K562 (cell line): ENCODE measurements around the gene GLCCI1. TPM values are rescaled to one million over a fixed set of nuclear protein-coding genes. Genes with fewer than 3 reads are reported as not detected.

Experiments
- ATAC-seq: fragments of 200-7000 bp; cut with Tn5 transposase; 3 replicates; pipeline ENCODE4 v1.9.1; 2020; ENCODE audit warnings: moderate library complexity
- BruUV-seq: library from RNA; stranded (reverse); fragments of 400-500 nt; replicated peaks from 2 replicates; lab custom pipeline; 2021; lab: Mats Ljungman, UMichigan
- CTCF ChIA-PET: fragments of 300-600 bp; formaldehyde crosslinking; extraction: SDS; loops from one replicate; lab custom pipeline; 2021; ENCODE audit warnings: low intra/inter-chr PET ratio; lab: Yijun Ruan, JAX
- POLR2A ChIA-PET: fragments of 300-600, 350-650 bp; sonication (Branson Sonifier 250); formaldehyde crosslinking; extraction: SDS; loops from one replicate; lab custom pipeline; 2021; ENCODE audit warnings: antibody characterized with exemption, inconsistent platforms; lab: Yijun Ruan, JAX
- DNase-seq, 4 experiments: peaks; one replicate each; pipeline versions ENCODE4 v3.0.0 to v3.0.0-alpha.2; 2011 to 2018; ENCODE audit warnings: low spot score in 3 of 4, mixed read lengths in 3 of 4; ENCODE audit errors: extremely low read depth in 1 of 4
- FAIRE-seq: peaks from 2 replicates; lab custom pipeline; 2011; peaks lifted over from hg19 to GRCh38; lab: Jason Lieb, UNC
- H2AFZ ChIP-seq: 2 replicates; pipeline ENCODE4 v1.6.0; 2011; ENCODE audit warnings: low read depth, low read length, control low read depth, inconsistent platforms
- H3K27ac ChIP-seq: fragments of 200-600 bp; 3 replicates; pipeline ENCODE4 v1.8.0; 2011; ENCODE audit warnings: low read depth, mild to moderate bottlenecking, control low read depth, inconsistent platforms, low read length, moderate library complexity, mixed read lengths; ENCODE audit errors: extremely low read depth
- H3K27me3 ChIP-seq, 2 experiments: fragments of 300-600 bp in 1 of 2; 2 replicates in 1 of 2; 3 replicates in 1 of 2; pipeline versions ENCODE4 v1.6.0 to v1.8.0; 2011; ENCODE audit warnings: inconsistent platforms in 2 of 2, low read length in 2 of 2, mild to moderate bottlenecking in 1 of 2, mixed read lengths in 1 of 2, moderate library complexity in 1 of 2; ENCODE audit not compliant: control insufficient read depth in 2 of 2, insufficient read depth in 2 of 2
- H3K36me3 ChIP-seq: fragments of 300-600 bp; 3 replicates; pipeline ENCODE4 v1.8.0; 2011; ENCODE audit warnings: mild to moderate bottlenecking, low read length, inconsistent platforms; ENCODE audit not compliant: control insufficient read depth, insufficient read depth
- H3K4me1 ChIP-seq, 2 experiments: fragments of 200-600 bp in 1 of 2; replicated peaks in 1 of 2; 2 replicates in 1 of 2; 3 replicates in 1 of 2; pipeline versions ENCODE4 v1.5.1 to v1.8.0; 2011; ENCODE audit warnings: inconsistent platforms in 2 of 2, low read length in 2 of 2, mild to moderate bottlenecking in 1 of 2, mixed read lengths in 1 of 2, moderate library complexity in 1 of 2; ENCODE audit not compliant: control insufficient read depth in 2 of 2, insufficient read depth in 2 of 2
- H3K4me2 ChIP-seq: 2 replicates; pipeline ENCODE4 v1.6.1; 2011; ENCODE audit warnings: low read length, control low read depth, inconsistent platforms, mixed read lengths; ENCODE audit not compliant: insufficient read depth
- H3K4me3 ChIP-seq: fragments of 200-600 bp; sonication (generic), shearing (Covaris generic); 2 replicates; pipeline ENCODE4 v1.5.1; 2016; ENCODE audit warnings: control low read depth, inconsistent platforms
- H3K79me2 ChIP-seq: fragments of 200-600 bp; 3 replicates; pipeline ENCODE4 v1.8.0; 2011; ENCODE audit warnings: low read length, inconsistent platforms; ENCODE audit not compliant: control insufficient read depth, insufficient read depth
- H3K9ac ChIP-seq, 2 experiments: 2 replicates each; pipeline versions ENCODE4 v1.6.0 to v1.6.1; 2011; ENCODE audit warnings: low read depth in 2 of 2, low read length in 2 of 2, control low read depth in 1 of 2, inconsistent platforms in 1 of 2, mild to moderate bottlenecking in 1 of 2, mixed read lengths in 1 of 2; ENCODE audit not compliant: insufficient read depth in 1 of 2
- H3K9me1 ChIP-seq: one replicate; pipeline ENCODE4 v1.6.0; 2011; ENCODE audit warnings: inconsistent platforms, mild to moderate bottlenecking, low read length, moderate library complexity; ENCODE audit not compliant: control insufficient read depth, insufficient read depth
- H3K9me3 ChIP-seq: replicated peaks from 2 replicates; pipeline ENCODE4 v1.5.1; 2011; ENCODE audit warnings: low read depth, low read length, inconsistent platforms; ENCODE audit not compliant: control insufficient read depth, insufficient read depth
- H4K20me1 ChIP-seq: replicated peaks from 2 replicates; pipeline ENCODE4 v1.6.1; 2011; ENCODE audit warnings: low read length, inconsistent platforms, mixed read lengths; ENCODE audit not compliant: control insufficient read depth, insufficient read depth
- BACH1 ChIP-seq: fragments of 200-800 bp; sonication (Bioruptor generic); IDR thresholded peaks from 2 replicates; pipeline ENCODE4 v1.6.1; 2016; ENCODE audit warnings: missing genetic modification characterization, missing compliant biosample characterization
- CEBPG ChIP-seq, 3 experiments: fragments of 200-800 bp in 1 of 3; sonication (Bioruptor generic) in 1 of 3; sonication (generic) in 1 of 3; formaldehyde crosslinking in 1 of 3; IDR thresholded peaks in 2 of 3; conservative IDR thresholded peaks in 1 of 3; 2 replicates each; pipeline versions ENCODE4 v1.6.1 to v1.8.0; 2016 to 2022; ENCODE audit warnings: missing compliant biosample characterization in 2 of 3, missing genetic modification characterization in 2 of 3, mild to moderate bottlenecking in 1 of 3, missing genetic modification reagents in 1 of 3
- DEAF1 ChIP-seq: fragments of 450-650 bp; formaldehyde crosslinking; IDR thresholded peaks from 2 replicates; pipeline ENCODE4 v1.4.0; 2020; ENCODE audit warnings: mild to moderate bottlenecking, moderate library complexity
- HNRNPLL ChIP-seq: fragments of 200-400 bp; formaldehyde crosslinking; IDR thresholded peaks from 2 replicates; pipeline ENCODE4 v1.6.1; 2017; ENCODE audit warnings: low read length, low read depth, mild to moderate bottlenecking; ENCODE audit not compliant: poor library complexity, severe bottlenecking
- MAFF ChIP-seq: IDR thresholded peaks from 2 replicates; pipeline ENCODE4 v1.6.1; 2012; ENCODE audit warnings: low read length, improper control_type of control experiment
- MXI1 ChIP-seq: IDR thresholded peaks from 2 replicates; pipeline ENCODE4 v1.6.1; 2011; ENCODE audit warnings: low read depth, mild to moderate bottlenecking, improper control_type of control experiment, low read length
- RFX1 ChIP-seq: fragments of 450-650 bp; IDR thresholded peaks from 2 replicates; pipeline ENCODE4 v1.6.1; 2016; ENCODE audit warnings: mild to moderate bottlenecking, moderate library complexity
- SP1 ChIP-seq: sonication (generic); formaldehyde crosslinking; IDR thresholded peaks from 2 replicates; pipeline ENCODE4 v1.8.1; 2022; ENCODE audit warnings: mild to moderate bottlenecking, missing genetic modification reagents
- THRAP3 ChIP-seq: fragments of 450-650 bp; IDR thresholded peaks from 2 replicates; pipeline ENCODE4 v1.6.1; 2016; ENCODE audit warnings: mild to moderate bottlenecking, inconsistent platforms, borderline replicate concordance
- ZNF232 ChIP-seq: sonication (generic); formaldehyde crosslinking; IDR thresholded peaks from 2 replicates; pipeline ENCODE4 v1.8.0; 2022; ENCODE audit warnings: mild to moderate bottlenecking, missing genetic modification reagents
- ZNF398 ChIP-seq: fragments of 250-450 bp; sonication (Bioruptor Pico); IDR thresholded peaks from 2 replicates; pipeline ENCODE4 v1.8.0; 2021; ENCODE audit warnings: moderate library complexity, mild to moderate bottlenecking, inconsistent platforms
- ZNF584 ChIP-seq: fragments of 200-800 bp; sonication (Bioruptor generic); IDR thresholded peaks from 2 replicates; pipeline ENCODE4 v1.6.1; 2016; ENCODE audit warnings: low read depth, mild to moderate bottlenecking, missing genetic modification characterization, missing compliant biosample characterization
- ZNF586 ChIP-seq: fragments of 450-650 bp; formaldehyde crosslinking; conservative IDR thresholded peaks from 2 replicates; pipeline ENCODE4 v1.4.0; 2020; ENCODE audit warnings: mild to moderate bottlenecking, moderate library complexity
- ZNF77 ChIP-seq: fragments of 250-450 bp; sonication (Bioruptor Pico); IDR thresholded peaks from 2 replicates; pipeline ENCODE4 v1.5.0; 2020
- WGBS: fragments of 100-300 bp; shearing (Covaris generic); methylation state at CpG from one replicate; pipeline ENCODE4 v1.1.6; 2016; ENCODE audit warnings: low coverage, mixed read lengths; ENCODE audit not compliant: insufficient coverage; ENCODE audit errors: missing lambda C conversion rate; 5-methylcytosine and 5-hydroxymethylcytosine counted together
- in situ Hi-C: fragments of 300-500 bp; cut with MboI; formaldehyde crosslinking; loops from 4 replicates; pipeline ENCODE4 v1.15.0; 2018; ENCODE audit warnings: inconsistent platforms, mixed read lengths
- intact Hi-C: fragments of 100-400 bp; cut with micrococcal nuclease; formaldehyde crosslinking; loops from 2 replicates; pipeline ENCODE4 v1.14.2; 2022
- polyA plus RNA-seq, 8 experiments: library from polyadenylated mRNA; depleted of rRNA in 4 of 8; stranded (reverse) in 5 of 8; unstranded in 3 of 8; fragments of >200 nt; fragmentation: Nextera tagmentation in 2 of 8; fragmentation: Illumina TruSeq in 1 of 8; extraction: Ambion mirVana in 2 of 8; extraction: Trizol in 1 of 8; gene quantifications; 2 replicates each; pipeline versions ENCODE4 v1.2.1 to v1.2.3, GENCODE V29; 2011 to 2014; ENCODE audit warnings: inconsistent platforms in 1 of 8, missing spikeins in 1 of 8
- total RNA-seq, 7 experiments: library from RNA; depleted of rRNA in 6 of 7; stranded (reverse); fragments of >200 nt in 6 of 7; fragmentation: Illumina TruSeq in 2 of 7; extraction: Trizol in 2 of 7; gene quantifications; 2 replicates each; pipeline versions ENCODE4 v1.2.1 to v1.2.3, GENCODE V29; 2011 to 2021; ENCODE audit warnings: low replicate concordance in 1 of 7
- TF ChIP-seq, protein P1 (sequence below): fragments of 450-650 bp; formaldehyde crosslinking; IDR thresholded peaks from 2 replicates; pipeline ENCODE4 v1.4.0; 2020; ENCODE audit warnings: mild to moderate bottlenecking, moderate library complexity
- TF ChIP-seq, protein P2 (sequence below): fragments of 250-450 bp; sonication (Bioruptor Pico); IDR thresholded peaks from 2 replicates; pipeline ENCODE4 v1.9.0; 2021; ENCODE audit warnings: mild to moderate bottlenecking

The GLCCI1 gene
- total and polyA plus RNA-seq, 9 of the 15 experiments (the other 6 are each of a cell fraction or from before 2014, with no cell fraction given) = 2.7 to 11.9 (median 7.2) TPM

DNA sequence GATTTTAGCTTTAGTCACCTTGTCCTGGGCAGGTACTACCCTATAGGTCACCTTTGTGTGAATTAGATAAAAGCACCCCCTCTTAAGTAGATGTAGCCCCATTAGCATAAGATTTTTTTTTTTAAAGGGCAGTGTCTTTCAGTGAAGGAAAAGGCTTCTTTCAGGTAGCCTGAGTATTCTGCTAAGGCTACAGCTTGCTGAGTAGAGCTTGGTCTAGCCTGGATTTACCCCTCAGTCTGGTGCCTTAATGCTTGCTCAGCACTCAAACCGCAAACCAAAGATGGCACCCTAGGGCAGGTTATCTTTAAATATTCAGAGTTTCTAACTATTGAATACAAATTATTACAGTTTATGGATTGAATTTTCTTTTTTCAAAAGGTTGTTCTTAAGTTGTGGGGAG, 83.4 kb downstream of the GLCCI1 start:
- 100% methylated on average over 1 of the region's 1 CpG for WGBS
- no peak for FAIRE-seq
- no TSS peak for BruUV-seq
- TF ChIP-seq MXI1 (no peak), SP1 (CRISPR knock-in tag) (no peak), ZNF232 (no peak), MAFF (no peak), RFX1 (no peak), CEBPG (CRISPR knock-in tag; IDR thresholded peaks at IDR 0.05) (no peak), CEBPG (tag; conservative IDR thresholded peaks at IDR 0.05 in 1 of 2, IDR thresholded peaks at IDR 0.05 in 1 of 2) (no peak), ZNF584 (CRISPR knock-in tag) (no peak), ZNF398 (CRISPR knock-in tag) (no peak), BACH1 (tag) (no peak), ZNF77 (no peak), THRAP3 (no peak), HNRNPLL (no peak), DEAF1 (CRISPR knock-in tag) (no peak), ZNF586 (no peak)
- TF ChIP-seq, protein P1, sequence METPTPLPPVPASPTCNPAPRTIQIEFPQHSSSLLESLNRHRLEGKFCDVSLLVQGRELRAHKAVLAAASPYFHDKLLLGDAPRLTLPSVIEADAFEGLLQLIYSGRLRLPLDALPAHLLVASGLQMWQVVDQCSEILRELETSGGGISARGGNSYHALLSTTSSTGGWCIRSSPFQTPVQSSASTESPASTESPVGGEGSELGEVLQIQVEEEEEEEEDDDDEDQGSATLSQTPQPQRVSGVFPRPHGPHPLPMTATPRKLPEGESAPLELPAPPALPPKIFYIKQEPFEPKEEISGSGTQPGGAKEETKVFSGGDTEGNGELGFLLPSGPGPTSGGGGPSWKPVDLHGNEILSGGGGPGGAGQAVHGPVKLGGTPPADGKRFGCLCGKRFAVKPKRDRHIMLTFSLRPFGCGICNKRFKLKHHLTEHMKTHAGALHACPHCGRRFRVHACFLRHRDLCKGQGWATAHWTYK (CRISPR knock-in tag) = no peak
- TF ChIP-seq, protein P2, sequence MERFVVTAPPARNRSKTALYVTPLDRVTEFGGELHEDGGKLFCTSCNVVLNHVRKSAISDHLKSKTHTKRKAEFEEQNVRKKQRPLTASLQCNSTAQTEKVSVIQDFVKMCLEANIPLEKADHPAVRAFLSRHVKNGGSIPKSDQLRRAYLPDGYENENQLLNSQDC = no peak

More for the DNA sequence above, 83.4 kb downstream of the GLCCI1 start:
- CTCF ChIA-PET = no interaction called here
- intact Hi-C loops (no loop called here), in situ Hi-C loops (no loop called here)
- no peak overlapping the region for H3K4me3 ChIP-seq
- POLR2A ChIA-PET = interaction anchor here (0.5 to 1.0 kb wide), 3 partner anchors 14 to 404 kb away, joined by 3 read pairs; no protein-coding TSS in a partner anchor
- no peak overlapping the region for H3K27ac ChIP-seq
- no peaks in the 10 kb centered on the region for H3K9me3 ChIP-seq
- H3K27me3 ChIP-seq = no peaks in the 10 kb centered on the region
- H3K36me3 ChIP-seq = peaks cover 6% of the 10 kb centered on the region; the same call in 1 of the 3 replicates
- H3K4me2 ChIP-seq = no peak overlapping the region
- no peaks in the 10 kb centered on the region for H4K20me1 ChIP-seq
- H3K79me2 ChIP-seq = no peaks in the 10 kb centered on the region
- no peak overlapping the region for H3K9ac ChIP-seq
- H3K4me1 ChIP-seq = no peaks in the 10 kb centered on the region
- DNase-seq (no peak), ATAC-seq (no peak)
- H3K9me1 ChIP-seq = no peaks in the 10 kb centered on the region
- H2AFZ ChIP-seq = no peak overlapping the region
